Measurements from ENCODE around the gene BTBD17.

GRCh38 chr17:74373838-74374606, 12.4 kb upstream of the BTBD17 start:
- TF ChIP-seq, protein P1, sequence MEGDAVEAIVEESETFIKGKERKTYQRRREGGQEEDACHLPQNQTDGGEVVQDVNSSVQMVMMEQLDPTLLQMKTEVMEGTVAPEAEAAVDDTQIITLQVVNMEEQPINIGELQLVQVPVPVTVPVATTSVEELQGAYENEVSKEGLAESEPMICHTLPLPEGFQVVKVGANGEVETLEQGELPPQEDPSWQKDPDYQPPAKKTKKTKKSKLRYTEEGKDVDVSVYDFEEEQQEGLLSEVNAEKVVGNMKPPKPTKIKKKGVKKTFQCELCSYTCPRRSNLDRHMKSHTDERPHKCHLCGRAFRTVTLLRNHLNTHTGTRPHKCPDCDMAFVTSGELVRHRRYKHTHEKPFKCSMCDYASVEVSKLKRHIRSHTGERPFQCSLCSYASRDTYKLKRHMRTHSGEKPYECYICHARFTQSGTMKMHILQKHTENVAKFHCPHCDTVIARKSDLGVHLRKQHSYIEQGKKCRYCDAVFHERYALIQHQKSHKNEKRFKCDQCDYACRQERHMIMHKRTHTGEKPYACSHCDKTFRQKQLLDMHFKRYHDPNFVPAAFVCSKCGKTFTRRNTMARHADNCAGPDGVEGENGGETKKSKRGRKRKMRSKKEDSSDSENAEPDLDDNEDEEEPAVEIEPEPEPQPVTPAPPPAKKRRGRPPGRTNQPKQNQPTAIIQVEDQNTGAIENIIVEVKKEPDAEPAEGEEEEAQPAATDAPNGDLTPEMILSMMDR (IDR thresholded peaks at IDR 0.05): no peak
- no peak for TF ChIP-seq POLR2A (IDR thresholded peaks at IDR 0.05)
- TF ChIP-seq EP300 (IDR thresholded peaks at IDR 0.05): no peak
